ENCODE results near the gene KRTAP12-1.

KRTAP12-1 gene

DNA sequence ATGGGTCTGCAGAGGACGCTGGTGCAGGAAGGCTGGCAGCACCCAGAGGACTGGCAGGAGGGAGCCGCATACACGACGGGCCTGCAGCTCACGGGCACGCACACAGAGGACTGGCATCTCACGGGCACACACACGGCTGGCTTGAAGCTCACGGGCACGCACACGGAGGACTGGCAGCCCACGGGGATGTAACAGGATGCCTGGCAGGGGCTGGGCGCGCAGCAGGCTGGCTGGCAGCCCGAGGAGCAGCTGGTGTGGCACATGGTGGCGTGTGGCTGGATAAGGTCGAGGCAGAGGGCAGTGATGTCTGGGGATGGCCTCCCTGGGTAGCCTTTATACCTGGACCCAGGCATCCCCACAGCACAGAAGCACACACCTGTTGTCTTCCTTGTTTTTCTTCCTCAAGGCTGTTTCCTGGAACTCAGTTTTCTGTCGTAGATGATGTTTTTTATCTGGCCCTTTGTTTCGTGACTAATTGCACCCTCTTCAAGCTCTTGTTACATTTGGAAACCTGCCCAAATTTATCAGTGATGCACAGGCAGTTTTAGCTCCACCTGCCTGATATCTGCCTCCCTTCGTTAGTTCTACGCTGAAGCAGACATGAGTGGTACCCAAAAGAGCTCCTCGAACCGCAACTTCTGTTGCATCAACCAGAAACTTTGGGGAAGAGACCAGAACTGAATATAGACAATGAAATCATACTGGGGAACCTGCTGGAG is at the start of gene KRTAP12-1:
Gene KRTAP12-1, minus strand, starts transcription at position 303 of the 719 bp plus-strand sequence. Its CDS starts 40 bp downstream, at position 263.
- DNase-seq = no peak

GRCh38 chr21:44730951-44731579 is 49.1 kb upstream of the KRTAP12-1 start:
- no peak for DNase-seq

DNA sequence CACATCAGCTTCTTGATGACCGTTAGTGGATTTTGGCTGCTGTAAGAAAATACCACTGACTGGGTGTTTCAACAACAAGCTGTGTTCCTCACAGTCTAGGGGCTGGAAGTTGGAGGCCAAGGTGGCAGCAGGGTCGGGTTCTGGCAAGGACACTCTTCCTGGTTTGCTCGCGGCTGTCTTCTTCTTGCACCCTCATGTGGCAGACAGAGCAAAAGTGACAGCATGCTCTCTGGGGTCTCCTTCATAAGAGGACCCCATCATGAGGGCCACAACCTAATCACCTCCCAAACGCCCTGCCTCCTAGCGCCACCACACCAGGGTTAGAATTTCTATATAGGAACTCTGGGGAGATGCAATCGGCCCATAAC is 48.0 kb upstream of the KRTAP12-1 start:
- DNase-seq = no peak

GRCh38 chr21:44729336-44730027 is 47.5 kb upstream of the KRTAP12-1 start:
- DNase-seq = no peak

DNA sequence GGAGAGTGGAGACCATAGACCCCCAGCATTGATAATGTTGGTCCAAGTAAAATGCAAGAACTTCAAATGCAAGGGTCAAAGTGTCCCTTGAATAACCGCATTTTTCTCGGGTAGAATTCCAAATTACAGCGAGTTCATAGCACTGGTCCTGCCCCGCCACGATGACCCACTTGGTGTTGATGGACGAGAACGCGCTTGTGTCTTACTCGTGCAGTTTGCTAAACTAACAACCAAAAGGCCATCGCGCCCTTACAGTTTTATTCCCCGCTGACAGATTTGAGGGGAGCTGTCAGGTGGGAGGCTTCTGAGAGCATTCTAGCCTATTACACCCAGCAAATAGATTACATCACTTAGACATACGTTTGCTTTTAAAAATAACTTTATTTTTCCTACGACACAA is 46.8 kb upstream of the KRTAP12-1 start:
- no peak for DNase-seq

- DNase-seq = no peak
Measured at GRCh38 chr21:44727757-44728156, 45.8 kb upstream of the KRTAP12-1 start.

GRCh38 chr21:44727321-44727720 is 45.4 kb upstream of the KRTAP12-1 start:
- DNase-seq = no peak

- DNase-seq = no peak
Measured at GRCh38 chr21:44726826-44727225, 44.9 kb upstream of the KRTAP12-1 start.

GRCh38 chr21:44724926-44725325 is 43.0 kb upstream of the KRTAP12-1 start:
- DNase-seq = no peak

DNA sequence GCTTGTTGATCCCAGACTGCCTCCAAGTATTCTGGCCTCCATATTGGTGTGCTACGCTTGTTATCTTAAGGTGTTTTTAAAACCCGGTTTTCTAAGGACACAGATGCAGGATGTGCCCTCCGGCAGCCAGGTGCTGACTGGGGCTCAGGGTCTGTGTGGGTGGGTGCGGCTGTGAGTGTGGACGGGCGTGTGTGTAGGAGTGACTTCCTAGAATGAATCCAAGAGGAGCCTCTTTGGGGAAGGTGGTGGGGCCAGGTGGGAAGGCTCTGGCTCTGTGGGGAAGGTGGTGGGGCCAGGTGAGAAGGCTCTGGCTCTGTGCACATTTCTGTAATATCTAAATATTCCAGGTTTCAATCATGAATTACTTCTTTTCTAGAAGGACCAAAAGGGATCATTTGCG is 42.2 kb upstream of the KRTAP12-1 start:
- no peak for DNase-seq

- peak; percentile 14 for DNase-seq
Measured at GRCh38 chr21:44723177-44724131, 41.5 kb upstream of the KRTAP12-1 start.

DNA sequence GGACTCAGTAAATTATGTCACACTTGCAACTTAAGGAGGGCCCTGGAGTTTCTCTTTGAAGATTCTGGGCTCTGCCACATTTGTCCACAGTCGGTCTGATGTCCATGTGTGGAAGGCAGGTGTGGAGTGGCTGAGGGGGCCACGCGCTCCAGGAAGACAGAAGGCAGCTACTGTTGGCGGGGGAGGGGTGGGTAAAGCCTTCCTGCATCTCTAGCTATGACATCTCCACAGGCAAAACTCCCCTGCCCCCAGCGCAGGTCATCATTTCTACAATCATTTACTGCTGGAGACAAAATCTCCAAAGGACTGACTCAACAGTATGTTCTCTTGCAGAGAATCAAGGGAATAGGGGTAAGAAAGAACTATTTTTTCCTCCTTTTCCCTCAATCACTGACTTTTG is 40.8 kb upstream of the KRTAP12-1 start:
- no peak for DNase-seq

DNA sequence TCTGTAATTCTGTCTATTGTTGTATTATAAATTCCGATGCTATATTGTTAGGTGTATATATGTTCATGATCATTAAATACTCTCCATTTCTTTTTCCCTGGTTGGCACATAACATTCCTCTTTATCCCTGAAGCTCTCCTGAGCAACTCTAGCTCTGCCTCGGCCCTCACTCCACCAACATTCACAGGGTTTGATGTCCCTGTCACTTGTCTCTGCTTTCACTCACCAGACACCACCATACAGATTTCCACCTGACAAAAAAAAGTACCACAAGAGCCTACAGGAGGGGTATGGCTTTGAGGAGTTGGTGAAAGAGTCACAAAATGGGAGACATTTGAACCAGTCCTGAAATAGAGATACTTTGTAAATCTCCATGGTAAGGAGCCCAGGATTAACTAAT is 38.2 kb upstream of the KRTAP12-1 start:
- DNase-seq = no peak

GRCh38 chr21:44718571-44718970 is 36.6 kb upstream of the KRTAP12-1 start:
- no peak for DNase-seq

DNA sequence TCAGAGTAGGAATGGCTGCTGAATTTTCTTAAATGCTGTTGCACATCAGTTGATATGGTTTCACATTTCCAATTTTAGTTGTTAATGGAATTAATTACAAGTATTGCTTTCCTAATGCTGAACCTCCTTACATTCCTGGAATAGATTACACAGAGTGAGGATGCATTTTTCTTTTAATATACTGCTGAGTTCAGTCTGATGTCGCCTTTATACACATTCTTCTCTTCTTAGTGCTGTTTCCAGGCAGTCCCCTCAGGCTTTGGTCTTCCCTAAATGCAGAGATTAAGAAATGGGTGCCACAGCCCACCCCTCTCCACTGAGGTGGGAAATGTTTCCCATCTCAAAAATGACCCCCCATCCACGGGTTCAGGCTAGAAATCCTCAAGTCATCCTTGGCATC is 36.1 kb upstream of the KRTAP12-1 start:
- no peak for DNase-seq

DNA sequence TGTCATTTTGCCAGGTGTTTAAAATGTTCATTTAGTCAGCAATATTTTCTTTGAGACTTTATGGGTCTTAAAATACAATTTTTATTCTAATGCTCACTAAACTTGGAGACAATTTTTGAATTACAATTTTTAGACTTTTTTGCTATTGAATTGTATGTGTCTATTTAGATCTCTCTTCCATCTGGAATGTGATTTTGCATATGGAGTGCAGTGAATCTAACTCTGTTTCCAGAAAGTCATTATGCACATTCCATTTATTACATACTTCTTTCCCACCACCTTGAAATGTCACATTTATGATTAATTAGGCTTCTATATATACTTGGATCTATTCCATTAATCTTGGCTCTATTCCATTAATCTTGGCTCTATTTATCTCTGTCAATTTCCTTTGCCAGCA is 35.0 kb upstream of the KRTAP12-1 start:
- DNase-seq = no peak

DNA sequence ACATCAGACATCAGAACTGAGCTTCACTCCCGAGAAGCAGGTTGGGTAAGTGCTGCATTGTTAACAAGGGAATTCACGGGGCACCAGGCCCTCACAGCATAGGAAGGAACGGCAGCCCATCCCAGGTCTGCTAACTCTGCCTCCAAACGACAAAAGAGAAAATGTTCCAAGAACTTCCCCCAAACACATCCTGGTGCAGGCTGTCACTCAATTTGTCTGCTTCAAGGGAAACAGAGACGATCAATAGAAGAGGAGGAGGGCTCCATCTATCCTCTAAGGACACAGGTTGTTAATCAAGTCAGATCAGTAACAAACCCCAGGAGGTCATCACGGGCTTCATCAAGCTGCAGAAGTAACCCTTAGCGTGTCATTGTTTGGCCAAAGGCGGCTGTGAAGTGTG is 32.9 kb upstream of the KRTAP12-1 start:
- DNase-seq = no peak

DNA sequence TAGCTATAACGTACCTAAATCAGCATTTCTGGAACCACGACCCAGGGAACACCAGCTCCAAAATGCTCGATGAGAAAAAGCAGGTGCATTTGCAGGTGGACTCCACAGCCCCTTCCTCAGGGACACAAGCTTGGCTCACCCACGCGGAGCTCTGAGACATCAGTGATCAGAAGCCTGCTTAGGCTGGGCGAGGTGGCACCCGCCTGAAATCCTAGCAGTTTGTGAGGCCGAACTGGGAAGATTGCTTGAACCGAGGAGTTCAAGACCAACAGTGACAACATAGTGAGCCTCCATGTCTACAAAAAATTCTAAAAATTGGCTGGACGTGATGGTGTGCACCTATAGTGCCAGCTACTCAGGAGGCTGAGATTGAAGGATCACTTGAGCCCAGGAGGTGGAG is 31.9 kb upstream of the KRTAP12-1 start:
- no peak for DNase-seq

GRCh38 chr21:44713130-44713529 is 31.2 kb upstream of the KRTAP12-1 start:
- no peak for DNase-seq

DNA sequence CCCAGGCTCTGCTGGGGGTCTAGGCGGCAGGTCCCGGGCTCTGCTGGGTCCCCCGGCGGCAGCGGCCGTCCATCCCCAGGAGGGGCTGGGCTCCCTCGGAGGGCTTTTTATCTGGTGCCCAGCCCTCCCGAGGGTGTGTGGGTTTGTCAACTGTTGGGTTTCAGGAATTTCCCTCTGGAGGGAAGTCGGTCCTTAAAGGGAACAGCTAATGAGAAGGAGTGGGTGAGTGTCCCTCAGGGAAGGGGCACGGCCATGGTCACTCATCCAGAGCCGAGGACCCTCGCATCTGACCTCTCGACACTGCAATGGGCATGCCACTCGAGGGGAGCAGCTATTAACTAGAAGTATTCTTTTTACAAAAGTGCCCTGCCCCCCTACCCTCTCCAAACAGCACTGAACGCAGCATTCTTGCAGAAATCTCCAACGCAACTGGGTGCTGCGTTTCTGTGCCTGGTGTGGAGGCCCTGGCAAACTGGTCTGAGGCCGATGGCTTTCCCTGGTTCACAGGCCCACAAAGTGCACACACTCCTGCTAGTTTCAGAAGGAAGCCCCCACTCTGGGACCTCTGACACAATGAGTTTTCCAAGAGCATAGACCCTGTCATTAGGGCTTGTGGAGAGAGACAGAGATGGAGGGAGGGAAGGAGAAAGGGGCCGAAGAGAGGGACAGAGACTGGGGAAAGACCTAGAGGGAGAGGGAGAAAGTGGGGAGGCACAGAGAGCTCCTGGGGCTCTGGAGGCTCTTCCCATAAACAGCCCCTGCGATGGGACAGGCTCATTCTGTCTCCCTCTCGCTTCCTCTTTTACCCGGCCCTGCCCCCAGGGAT is 30.5 kb upstream of the KRTAP12-1 start:
- DNase-seq = no peak

DNA sequence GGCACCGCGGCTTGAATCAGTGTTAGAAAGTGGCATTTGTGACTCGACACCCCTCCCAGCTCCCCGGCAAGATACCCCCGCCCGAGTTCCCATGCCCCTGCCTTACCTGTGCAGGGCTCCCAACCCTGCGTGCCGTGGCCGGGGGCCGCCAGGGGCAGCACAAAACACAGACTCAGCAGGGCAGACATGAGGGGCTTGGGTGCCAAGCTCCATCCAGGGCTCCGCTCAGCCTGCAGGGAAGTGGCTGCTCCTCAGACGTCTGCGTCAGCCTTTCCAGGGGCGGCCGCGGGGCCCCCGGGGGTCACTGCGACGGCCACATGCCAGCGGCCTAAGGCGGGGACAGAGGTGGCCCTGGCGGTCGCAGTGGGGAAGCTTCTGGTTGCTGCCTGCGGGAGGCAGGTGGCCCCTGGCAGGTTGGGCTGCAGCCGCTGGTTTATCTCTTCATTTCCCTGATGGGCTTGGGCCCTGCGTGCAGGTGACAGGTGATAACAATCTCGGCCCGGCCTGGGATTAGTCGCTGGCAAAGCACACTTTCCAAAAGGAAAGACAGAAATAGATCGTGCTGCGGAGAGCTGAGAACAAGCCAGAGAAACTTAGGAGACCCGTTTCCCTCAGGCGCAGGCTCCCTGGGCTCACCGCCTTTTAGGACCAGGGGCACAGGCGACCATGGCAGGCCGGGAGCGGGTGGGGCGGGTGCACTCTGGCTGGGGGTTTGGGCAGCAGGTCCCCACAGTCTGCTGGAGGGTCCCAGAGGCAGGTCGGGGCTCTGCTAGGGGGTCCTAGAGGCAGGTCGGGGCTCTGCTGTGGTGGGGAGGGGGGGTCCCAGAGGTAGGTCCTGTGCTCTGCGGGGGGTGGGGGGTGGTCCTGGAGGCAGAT is 29.6 kb upstream of the KRTAP12-1 start, which contains the start of gene TSPEAR:
Gene TSPEAR, minus strand, starts transcription at position 246 of the 876 bp plus-strand sequence. Its CDS starts 58 bp downstream, at position 188.
- no peak for DNase-seq
